ENCODE results near the gene CDK6. TPM values are rescaled to one million over a fixed set of nuclear protein-coding genes. Genes with fewer than 3 reads are reported as not detected.

The CDK6 gene
- total and polyA plus RNA-seq, 9 of the 15 experiments (the other 6 are each of a cell fraction or from before 2014, with no cell fraction given), result 7.6 to 109 (median 44.4) TPM

DNA sequence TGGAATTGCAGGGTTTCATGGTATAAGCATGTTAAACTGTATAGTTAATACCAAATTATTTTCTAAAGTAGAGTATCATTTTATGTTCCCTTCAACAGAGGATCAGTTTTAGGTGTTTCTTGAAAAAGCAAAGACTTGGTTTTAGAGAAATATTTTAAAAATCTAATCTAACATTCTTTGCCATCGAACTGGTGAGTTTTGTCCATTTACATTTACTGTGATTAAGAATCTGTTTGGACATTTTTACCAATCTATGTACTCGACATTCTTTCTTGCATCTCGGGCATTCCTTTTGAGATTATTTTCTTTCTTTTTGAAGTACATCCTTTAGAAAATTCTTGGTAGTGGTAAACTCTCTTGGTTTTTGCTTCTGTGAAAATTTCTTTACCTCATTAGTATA, 131.5 kb downstream of the CDK6 start:
- DNase-seq (ENCODE audit: extremely low read depth in 1 of 4, low spot score in 3 of 4), result no peak
- H3K9me3 ChIP-seq (replicated peaks; ENCODE audit: control insufficient read depth, insufficient read depth, low read depth, low read length), result no peaks in the 10 kb centered on the region
- H3K4me2 ChIP-seq (ENCODE audit: insufficient read depth, low read length), result no peak overlapping the region
- no peak overlapping the region for H3K4me3 ChIP-seq
- intact Hi-C loops (cut with micrococcal nuclease), result no loop called here
- WGBS (ENCODE audit: insufficient coverage, low coverage, missing lambda C conversion rate), result 92% methylated on average over 3 of the region's 3 CpGs
- no peaks in the 10 kb centered on the region for H3K27me3 ChIP-seq (ENCODE audit: control insufficient read depth in 2 of 2, insufficient read depth in 2 of 2, low read length in 2 of 2)
- H3K79me2 ChIP-seq (ENCODE audit: control insufficient read depth, insufficient read depth, low read length), result no peaks in the 10 kb centered on the region; the same call in 2 of the 3 replicates
- TF ChIP-seq CC2D1A (IDR thresholded peaks at IDR 0.05) (no peak), L3MBTL2 (IDR thresholded peaks at IDR 0.05) (no peak), RBM25 (IDR thresholded peaks at IDR 0.05; ENCODE audit: low read depth, low read length, severe bottlenecking) (peak; percentile 39), ZNF507 (tag; conservative IDR thresholded peaks at IDR 0.05) (peak; percentile 91), ZNF445 (CRISPR knock-in tag; IDR thresholded peaks at IDR 0.05; ENCODE audit: low read depth) (no peak)
- TF ChIP-seq, protein P1, sequence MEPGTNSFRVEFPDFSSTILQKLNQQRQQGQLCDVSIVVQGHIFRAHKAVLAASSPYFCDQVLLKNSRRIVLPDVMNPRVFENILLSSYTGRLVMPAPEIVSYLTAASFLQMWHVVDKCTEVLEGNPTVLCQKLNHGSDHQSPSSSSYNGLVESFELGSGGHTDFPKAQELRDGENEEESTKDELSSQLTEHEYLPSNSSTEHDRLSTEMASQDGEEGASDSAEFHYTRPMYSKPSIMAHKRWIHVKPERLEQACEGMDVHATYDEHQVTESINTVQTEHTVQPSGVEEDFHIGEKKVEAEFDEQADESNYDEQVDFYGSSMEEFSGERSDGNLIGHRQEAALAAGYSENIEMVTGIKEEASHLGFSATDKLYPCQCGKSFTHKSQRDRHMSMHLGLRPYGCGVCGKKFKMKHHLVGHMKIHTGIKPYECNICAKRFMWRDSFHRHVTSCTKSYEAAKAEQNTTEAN (CRISPR knock-in tag; IDR thresholded peaks at IDR 0.05), result no peak
- no peaks in the 10 kb centered on the region for H4K20me1 ChIP-seq (replicated peaks; ENCODE audit: control insufficient read depth, insufficient read depth, low read length)
- 0 out of 3 replicates have a peak, but pooled peaks cover 4% of the 10 kb centered on the region for H3K36me3 ChIP-seq (ENCODE audit: control insufficient read depth, insufficient read depth, low read length)
- H2AFZ ChIP-seq (ENCODE audit: low read depth, low read length), result no peak overlapping the region
- H3K27ac ChIP-seq (ENCODE audit: extremely low read depth, low read depth, low read length), result no peak overlapping the region
- in situ Hi-C loops (cut with MboI), result no loop called here
- CTCF ChIA-PET (ENCODE audit: low intra/inter-chr PET ratio), result no interaction called here
- no peaks in the 10 kb centered on the region for H3K4me1 ChIP-seq (replicated peaks in 1 of 2; ENCODE audit: control insufficient read depth in 2 of 2, insufficient read depth in 2 of 2, low read length in 2 of 2)
- POLR2A ChIA-PET, result no interaction called here
- ATAC-seq, result no peak
- no TSS peak for BruUV-seq (replicated peaks)
- H3K9ac ChIP-seq (ENCODE audit: insufficient read depth in 1 of 2, low read depth in 2 of 2, low read length in 2 of 2), result no peak overlapping the region
- H3K9me1 ChIP-seq (ENCODE audit: control insufficient read depth, insufficient read depth, low read length), result no peaks in the 10 kb centered on the region
- FAIRE-seq, result no peak

Data from K562 (cell line).